T-helper 2 cell (primary cell): ENCODE data around the gene CHST14.

Experiments used
- DNase-seq, 5 experiments: peaks; one replicate each; pipeline versions ENCODE4 v3.0.0 to v3.0.0-alpha.2; 2012 to 2022
- total RNA-seq, 2 donors: gene quantifications; one replicate each; lab custom pipeline; 2026; lab: John Stamatoyannopoulos, UW

Gene CHST14, protein sequence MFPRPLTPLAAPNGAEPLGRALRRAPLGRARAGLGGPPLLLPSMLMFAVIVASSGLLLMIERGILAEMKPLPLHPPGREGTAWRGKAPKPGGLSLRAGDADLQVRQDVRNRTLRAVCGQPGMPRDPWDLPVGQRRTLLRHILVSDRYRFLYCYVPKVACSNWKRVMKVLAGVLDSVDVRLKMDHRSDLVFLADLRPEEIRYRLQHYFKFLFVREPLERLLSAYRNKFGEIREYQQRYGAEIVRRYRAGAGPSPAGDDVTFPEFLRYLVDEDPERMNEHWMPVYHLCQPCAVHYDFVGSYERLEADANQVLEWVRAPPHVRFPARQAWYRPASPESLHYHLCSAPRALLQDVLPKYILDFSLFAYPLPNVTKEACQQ
- 3.9 to 5.3 reads per million in 2 donors for total RNA-seq

DNA sequence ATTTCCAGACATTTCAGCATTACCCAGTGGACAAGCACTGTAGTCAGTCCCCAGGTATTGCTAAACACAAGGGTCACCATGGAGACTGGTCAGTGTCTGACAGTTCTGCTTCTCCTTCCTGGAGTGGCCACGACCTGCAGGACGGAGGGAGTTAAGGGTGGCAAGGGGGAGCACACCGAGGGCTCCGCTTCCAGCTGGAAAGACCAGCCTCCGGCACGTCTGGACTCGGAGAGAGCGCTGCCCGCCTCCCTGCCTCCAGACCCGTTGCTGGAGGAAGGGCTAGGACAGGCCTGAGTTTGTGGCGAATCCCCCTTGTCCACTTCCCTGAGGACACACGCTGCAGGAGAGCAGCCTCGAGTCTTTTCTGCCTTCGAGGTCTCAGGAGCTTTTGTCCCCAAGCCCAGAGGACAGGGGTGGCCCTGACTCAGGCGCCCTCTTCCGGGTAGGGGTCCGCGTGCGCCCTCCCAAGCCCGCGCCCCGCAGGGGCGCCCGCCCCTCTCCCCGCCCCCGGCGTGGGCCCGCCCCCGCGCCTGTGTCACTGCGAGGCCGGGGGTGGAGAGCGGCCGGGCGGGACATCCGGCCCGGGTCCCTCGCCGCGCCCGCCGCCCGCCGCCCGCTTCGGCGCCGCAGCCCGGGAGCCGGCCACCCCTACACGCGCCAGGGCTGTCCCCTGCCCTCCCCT is at the start of gene CHST14:
Gene CHST14 (plus strand): TSS at position 562 of the 682 bp plus-strand sequence. CDS start 230 bp downstream, outside the sequence.
- DNase-seq: peak; percentile 19 to 76 (median 47)

DNA sequence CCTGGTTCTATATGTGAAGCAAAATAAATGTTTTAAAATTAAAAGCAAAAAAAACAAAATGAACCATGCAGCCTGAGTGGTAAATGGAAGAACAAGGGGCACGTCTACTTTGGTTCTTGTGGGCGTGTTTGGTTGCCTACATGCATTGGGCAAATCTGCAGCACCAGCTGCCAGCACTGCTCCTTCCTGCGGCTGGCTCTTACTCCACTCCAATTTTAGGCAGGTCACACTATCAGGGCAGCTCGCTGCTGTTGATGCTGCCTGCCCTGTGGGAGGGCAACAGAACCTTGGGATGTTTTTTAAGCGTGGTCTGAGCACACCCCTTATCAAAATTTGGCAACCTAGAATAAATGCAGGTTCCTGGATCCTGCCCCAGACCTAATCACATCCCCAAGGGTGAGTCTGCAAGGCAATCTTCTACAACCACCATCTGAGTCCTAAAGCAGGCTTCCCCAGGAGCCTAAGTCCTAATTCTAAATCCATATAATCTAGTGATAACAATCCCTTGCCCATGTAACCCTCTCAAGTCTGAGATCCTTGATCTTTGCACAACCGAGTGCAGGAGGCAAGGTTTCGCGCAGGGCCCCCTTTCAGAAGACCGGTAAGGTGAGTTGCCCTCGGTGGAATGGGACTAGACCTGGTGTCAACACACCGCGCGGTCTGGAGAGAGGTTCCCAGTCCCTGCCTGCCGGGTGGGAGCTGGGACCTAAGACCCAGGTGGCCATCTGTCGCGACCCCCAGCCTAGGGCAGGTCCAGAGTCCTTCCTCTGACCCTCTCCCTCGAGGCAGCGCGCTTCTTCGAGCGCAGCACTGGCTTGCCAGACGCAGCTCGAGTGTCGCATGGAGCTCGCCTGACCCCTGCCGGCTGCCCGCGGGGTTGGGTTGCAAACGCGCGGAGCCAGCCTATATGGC is 49.3 kb upstream of the CHST14 start:
- DNase-seq: peak; percentile 56 to 74 (median 68)

DNA sequence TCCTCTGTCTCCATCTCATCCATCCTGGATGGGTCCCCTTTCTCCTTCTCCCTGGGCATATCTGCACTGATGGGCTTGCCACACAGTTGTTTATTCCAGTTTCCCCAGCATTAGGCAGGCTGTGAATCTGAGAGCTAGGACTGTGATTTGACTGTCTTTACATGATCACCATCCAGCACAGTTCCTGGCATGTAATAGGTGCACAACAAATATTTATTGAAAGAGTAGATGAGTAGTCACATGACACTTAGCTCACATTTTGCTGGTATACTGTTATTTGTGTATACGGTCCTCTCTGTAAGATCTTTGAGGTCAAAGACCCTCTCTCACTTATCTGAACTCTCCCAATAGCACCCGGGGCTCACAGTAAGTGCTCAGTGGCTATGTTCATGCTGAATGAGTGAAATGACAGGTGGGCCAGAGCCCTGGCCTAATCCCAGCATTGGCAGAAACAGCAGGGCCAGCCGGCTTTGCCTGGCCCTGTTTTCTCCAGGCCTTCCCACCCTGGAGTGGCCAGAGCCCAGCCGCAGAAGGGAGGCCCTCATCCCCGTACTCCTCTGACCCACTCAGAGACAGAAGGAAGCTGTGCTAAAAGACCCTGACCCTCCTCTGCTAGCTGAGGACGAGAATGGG is 46.2 kb upstream of the CHST14 start:
- no peak for DNase-seq

DNA sequence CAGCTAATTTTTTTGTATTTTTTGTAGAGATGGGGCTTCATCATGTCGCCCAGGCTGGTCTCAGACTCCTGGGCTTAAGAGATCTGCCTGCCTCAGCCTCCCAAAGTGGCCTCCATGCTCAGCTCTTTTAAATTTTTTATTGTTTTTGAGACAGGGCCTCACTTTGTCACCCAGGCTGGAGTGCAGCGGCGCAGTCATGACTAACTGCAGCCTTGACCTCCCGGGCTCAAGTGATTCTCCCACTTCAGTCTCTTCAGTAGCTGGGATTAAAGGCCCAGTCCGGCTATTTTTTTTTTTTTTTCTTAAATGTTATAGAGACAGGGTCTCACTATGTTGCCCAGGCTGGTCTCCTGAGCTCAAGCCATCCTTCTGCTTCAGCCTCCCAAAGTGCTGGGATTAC is 45.1 kb upstream of the CHST14 start:
- DNase-seq: no peak

DNA sequence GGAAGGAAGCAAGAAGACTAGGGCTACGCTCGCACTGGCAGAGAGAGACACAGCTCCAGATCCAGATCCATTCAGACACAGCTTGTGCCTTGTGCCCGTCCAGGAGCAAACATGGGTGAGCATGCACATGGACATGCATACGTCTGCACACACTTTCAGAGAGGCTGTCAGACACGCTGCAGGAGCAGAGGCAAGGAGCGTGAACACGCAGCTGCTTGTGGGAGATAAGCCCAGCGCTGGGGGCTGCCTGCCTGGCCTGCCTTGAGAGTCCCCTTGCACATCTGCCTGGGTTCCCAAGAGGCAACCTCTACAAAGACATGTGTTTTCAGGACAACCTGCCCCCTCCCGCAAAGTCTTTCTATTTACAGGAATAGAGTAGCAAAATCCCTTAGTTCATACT is 43.6 kb upstream of the CHST14 start:
- no peak for DNase-seq

DNA sequence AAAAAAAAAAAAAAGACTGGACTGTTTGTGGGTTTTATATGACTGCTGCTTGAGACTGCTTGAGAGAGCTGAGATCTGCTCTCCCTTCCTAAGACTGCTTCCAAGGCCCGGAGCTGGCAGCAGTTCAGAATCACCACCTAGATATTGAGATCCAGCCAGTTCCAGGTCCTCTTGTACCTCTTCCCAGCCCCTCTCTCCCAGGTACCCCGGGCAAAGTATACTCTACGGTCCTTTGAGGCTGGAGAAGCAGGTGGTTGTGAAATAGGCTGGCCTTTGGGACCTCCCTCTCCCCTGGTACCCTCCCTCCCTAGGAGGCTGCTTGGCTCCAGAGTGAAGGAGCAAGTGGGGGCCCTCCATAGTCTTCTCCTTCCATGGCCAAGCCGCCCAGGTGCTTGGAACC is 42.6 kb upstream of the CHST14 start:
- no peak for DNase-seq

DNA sequence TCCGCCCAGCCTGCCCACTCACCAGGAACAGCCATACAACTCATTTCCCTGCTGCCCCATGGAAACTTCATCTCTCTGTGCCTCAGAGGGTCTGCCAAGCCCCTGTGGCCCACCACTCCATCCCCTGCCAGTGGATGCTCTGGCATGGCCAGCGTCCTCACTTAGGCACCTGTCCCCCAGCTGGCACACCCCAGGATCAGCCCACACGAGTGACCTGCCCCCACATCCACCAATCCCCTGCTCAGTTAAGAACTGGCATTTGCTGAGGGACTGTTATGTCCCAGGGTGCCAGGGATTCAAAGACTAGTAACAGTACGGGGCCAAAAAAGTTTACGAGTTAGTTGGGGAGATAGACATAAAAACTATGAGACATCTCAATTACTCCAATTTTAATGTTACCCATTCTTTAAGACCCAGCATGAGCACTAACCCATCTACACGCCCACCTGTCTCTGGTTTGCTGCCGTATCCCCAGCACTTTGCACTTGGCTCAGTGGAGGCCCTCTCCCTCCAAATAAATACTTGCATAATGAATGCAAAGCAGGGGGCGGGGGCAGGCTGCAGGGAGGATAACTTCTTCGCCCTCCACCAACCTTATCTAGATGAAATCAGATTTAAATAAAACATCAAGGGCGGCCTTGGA is 41.6 kb upstream of the CHST14 start:
- no peak for DNase-seq

DNA sequence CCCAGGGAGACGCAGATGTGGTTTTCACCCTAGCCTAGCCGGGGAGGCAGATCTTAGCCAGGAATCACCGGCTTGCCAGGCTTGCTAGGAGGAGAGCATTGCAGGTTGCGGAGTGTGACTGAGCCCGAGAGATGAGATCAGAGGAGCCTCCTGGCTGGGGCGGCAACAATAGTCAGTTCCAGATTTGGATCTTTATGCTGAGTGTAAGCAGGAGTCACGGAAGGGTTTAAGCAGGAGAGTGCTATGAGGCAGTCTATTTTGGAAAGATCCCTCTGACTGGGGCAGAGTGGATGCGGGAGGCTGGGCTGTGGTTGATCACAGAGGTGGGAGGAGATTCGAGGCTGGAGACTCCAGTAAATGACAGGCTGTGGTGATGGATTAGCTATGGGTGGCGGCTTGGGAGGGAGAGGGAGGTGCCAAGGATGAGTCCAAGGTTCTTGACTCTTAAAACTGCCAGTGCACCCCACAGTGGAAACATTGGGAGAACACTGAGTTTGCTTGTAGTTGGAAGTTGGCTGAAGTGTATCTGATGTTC is 40.4 kb upstream of the CHST14 start:
- no peak for DNase-seq

DNA sequence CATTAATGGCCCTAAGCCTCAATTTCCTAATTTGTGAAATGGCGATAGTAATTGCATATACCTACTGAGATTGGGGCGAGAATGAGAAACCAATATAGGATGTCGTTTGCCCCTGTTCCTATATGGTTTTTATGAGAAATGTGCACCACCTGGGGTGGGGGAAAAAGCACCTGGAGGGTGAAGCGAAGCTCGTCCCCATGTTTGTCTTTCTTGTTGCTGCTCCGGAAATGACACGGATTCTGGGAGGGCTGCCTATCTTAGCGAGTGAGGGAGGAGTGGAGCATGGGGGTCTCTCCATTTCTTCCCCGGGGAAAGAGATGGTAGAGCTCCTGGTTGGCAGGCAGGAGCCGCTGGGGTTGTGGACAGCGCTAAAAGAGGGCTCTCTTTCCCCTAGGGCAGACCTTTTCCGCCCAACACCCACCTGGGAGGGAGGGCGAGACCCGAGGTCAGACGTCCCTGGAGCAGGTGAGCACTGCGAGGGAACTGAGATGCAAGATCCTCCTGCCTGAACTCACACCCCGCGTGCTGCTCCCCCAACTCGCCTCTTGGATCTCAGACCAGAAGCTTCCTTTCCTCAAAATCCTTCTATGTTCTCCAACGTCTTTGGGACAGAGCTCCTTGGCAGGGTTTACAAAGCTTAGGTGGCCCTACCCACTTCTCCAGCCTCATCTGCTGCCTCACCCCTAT is 35.6 kb upstream of the CHST14 start:
- no peak for DNase-seq

DNA sequence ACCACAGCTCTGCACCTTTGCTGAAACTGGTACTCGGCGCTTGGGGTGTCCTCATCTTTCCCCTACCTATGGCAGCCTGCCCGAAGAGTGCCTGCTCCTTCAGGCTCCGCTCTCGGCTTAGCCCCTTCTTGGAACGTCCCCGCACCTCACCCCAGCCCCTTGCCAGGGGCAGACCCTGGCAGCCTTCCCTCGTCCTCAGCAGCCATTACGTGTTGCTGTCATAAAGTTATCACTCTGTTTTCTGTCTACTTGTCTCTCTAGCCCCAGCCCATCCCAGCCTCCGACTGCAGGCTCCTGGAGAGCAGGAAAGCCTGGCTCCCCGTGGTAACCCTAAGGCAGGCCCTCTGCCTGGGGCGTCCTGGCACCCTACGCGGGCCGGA is 35.1 kb upstream of the CHST14 start:
- DNase-seq: no peak

DNA sequence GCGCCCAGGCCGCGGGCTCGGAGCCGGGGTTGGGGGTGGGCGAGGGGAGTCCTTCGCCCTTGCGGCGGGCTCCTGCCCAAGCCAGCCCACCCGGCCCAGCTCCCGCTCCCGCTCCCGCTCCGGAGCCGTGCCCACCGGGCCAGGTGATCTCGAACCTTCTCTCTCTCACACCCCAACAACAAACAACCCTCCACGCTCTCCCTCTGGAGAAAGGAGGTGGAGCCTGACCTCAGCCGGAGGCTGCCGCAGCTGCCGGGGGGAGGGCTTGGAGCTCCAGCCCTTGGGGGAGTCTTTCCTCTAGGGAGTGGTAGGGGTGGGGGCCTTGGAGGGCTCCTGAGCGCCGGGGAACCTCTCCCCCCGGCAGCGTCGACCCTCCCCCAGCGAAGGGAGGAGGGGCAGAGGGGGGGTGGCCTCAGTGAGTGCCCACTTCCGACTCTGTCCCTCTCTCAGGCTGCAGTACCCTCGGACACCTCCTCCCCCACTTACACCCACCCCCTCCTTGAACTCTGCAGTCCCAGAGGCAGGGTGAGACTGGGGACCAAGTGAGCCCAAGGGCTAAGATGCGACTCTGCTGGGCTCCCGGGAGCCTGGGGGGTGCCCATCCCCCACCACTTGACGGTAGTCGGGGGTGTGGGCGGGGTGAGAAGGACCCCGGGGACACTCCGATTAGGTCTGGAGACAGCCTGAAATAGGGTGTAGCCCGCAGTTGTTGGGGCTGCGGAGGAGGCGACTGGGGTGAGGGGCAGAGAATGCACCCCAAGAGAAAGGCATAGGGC is 34.5 kb upstream of the CHST14 start:
- DNase-seq: no peak

DNA sequence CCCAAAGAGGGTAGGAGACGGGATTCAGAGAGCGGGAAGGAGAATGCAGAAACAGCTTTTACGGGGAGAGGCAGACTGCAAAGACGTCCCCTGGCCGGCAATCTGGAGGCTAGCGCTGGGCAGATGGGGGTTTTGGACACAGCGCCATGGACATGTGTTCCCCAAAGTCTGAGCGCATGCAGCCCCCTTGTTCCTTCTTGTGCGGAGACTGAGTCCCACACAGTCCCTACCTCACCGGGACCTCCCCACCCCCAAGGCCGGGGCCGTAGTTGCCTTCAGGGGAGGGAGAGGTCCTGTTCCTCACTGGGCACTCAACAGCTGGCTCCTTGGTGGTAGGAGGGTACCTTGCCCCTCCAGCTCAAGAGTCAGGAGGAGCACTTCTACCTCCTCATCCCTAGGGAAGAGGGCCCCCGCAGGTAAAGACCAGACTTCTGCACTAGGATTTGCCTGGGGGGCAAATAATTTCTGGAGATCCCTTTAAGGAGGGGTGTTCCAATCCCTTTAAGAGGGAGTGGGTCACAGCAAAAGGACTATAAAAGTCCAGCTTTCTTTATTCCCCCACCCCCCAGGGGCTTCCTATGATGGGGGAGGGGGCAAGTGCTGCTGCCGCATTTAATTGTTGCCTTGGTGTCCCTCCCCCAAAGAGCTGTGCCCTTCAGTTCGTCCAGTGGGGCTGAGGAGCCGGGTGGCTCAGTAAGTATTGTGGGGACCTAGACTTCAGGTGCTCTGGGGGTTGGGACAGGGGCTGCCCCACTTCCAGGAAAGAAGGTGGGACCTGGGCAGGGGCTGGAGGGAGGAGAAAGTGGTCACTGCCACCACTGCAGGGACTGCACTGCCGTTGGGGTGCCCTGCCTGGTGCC is 33.7 kb upstream of the CHST14 start:
- no peak for DNase-seq

DNA sequence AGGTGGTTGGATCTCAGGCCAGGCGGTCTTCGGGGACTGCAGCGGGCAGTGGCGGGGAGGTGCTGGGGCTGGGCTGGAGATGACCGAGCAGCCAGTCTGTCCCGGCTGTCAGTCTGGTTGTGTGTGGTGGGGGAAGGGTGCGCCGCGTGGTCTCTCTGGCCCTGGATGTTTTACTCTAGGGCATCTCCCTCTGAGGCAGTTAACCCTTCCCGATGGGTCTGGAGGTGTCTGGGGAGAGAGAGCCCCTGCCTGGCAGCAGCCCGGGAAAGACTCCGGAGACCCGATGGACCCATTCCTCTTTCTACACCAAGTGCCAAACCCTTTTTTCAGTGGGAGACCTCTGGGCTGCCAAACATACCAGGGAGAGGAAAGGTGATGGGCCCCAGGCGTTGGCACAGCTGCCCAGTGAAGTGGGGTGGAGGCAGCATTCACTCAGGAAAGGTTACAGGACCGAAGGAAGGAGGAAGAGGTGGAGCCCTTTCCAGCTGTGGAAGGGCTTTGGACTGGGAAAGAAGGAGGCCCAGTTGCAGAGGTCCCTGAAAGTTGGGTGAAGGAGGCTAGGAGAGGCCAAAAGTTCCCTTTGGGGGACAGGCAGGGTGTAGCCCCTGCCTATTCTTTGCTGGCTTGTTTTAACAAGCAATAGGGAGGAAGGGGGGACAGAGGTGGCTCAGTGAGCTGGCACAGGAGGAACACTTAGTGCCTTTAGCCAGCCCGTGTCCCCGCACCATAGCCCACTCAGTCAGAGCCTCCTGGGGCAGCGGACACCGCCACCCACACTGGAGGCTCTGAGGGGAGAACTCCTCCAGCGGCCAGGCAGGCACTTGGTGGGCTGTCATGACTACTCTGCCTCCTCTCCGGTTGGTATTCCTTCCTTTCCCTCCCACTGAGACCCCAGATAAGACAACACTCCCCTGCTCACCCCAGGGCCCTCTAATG is 32.8 kb upstream of the CHST14 start:
- no peak for DNase-seq

DNA sequence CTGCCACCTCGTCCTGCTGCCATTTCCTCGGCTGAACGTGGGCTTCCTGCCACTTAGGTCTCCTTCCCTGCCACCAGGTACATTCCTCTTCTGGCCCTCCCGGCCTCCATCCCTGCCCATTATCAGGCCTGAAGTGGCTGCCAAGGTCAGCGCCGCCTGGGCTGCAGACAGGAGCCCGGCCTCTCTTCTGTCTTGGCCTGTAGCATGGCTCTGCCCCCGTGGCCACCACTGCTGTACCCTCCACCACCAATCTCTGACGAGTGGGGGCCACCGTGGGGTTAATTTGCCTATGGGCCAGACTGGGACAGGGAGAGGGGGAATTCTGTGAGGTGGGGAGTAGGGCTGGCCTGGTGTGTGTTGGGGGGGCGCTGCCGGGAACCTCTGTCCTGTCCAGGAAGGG is 32.1 kb upstream of the CHST14 start:
- no peak for DNase-seq

DNA sequence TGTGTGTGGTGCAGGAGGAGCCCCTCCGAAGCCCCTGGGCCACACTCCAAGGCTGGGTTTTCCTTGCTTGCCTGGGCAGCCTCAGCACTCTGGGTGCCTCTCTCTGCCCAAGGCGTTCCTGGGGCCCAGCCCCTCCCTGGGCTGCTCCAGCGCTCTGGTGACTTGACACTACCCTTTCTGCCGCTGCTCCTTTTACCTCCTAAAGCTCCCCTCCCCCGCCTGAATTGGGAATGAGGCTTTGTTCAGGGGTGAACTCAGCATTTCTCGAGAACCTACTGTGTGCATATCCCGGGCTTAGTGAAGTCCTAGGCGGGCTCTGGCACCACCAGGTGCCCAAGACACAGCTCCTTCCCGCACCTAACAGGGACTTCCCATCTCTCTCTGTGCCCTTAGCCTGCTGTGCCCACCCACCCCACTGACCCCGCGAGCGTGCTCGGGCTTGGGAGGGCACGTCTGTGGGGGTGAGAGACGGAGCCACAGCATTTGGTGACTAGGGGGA is 31.3 kb upstream of the CHST14 start:
- no peak for DNase-seq

DNA sequence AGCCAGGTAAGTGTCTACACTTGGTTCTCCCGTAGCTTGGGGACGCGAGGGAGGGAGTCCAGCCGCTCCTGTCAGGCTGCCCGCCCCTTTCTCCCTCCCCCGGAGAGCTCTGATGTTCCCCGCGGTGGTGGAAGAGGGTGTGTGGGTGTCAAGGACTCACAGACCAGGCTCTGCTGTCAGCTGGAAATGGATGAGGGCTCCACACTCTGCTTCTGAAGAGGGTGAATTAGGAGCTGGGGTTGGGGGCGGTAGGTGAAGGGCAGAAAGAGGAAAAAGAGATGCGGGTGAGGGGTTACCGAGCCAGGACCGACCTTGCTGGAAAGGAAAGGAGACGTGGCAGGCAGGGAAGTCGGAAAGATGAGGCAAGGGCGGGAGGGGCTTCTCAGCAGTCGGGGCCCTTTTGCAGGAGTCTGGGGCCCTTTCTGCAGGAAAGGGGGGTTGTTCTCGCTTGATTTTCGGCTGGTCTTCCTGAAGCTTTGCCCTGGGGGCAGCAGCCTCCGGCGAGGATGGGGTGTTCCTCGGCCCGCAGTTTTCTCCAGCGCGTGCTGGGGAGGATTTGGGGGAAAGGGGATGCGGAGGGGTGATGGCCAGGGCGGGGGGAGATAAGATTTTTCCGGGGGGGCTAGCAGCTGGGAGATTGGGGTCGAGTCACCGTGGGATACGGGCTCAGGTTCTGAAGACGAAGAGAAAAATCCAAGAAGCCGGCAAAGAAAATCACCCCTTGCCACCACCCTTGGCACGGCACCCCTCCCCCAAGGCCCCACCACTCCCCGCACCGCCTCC is 30.6 kb upstream of the CHST14 start:
- DNase-seq: no peak
